Cardiac fibroblast (primary cell): ENCODE results near the gene SFN.

ENCODE experiments used
- DNase-seq, 2 donors: peaks; one replicate each; pipeline versions ENCODE4 v3.0.0 to v3.0.0-alpha.2; 2010; ENCODE audit warnings: low read depth in 2 of 2
- H3K4me3 ChIP-seq, 2 donors: replicated peaks in 1 of 2; 1 replicate in 1 of 2; 2 replicates in 1 of 2; pipeline ENCODE4 v1.5.1; 2011; ENCODE audit warnings: low read depth in 2 of 2, low read length in 2 of 2, mild to moderate bottlenecking in 2 of 2, moderate library complexity in 1 of 2
- TF ChIP-seq, protein P1 (sequence below): IDR thresholded peaks from one replicate; pipeline ENCODE4 v1.5.1; 2011; ENCODE audit warnings: low read depth, mild to moderate bottlenecking, low read length, inconsistent platforms

Gene SFN

GRCh38 chr1:26857473-26858060 is 5.4 kb upstream of the SFN start:
- H3K4me3 ChIP-seq = no peak overlapping the region
- DNase-seq = no peak
- TF ChIP-seq, protein P1, sequence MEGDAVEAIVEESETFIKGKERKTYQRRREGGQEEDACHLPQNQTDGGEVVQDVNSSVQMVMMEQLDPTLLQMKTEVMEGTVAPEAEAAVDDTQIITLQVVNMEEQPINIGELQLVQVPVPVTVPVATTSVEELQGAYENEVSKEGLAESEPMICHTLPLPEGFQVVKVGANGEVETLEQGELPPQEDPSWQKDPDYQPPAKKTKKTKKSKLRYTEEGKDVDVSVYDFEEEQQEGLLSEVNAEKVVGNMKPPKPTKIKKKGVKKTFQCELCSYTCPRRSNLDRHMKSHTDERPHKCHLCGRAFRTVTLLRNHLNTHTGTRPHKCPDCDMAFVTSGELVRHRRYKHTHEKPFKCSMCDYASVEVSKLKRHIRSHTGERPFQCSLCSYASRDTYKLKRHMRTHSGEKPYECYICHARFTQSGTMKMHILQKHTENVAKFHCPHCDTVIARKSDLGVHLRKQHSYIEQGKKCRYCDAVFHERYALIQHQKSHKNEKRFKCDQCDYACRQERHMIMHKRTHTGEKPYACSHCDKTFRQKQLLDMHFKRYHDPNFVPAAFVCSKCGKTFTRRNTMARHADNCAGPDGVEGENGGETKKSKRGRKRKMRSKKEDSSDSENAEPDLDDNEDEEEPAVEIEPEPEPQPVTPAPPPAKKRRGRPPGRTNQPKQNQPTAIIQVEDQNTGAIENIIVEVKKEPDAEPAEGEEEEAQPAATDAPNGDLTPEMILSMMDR = no peak

DNA sequence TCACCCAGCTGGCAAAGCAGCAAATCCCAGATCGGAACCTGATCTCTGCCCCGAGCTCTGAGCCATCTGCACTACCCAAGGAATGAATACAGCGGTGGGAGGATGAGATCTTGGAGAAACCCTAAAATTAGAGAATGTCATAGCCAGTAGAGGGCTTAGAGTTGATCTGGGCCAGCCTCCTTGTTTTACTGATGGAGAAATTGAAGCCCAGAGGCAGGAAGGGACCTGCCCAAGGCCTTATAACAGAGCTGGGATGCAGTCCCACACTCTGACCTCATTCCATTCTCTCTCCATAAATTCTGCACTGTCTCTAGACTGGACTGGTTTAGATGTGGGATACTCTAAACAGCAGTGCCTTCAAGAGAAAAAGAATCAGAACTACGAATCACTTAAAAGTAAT is 4.8 kb upstream of the SFN start:
- H3K4me3 ChIP-seq = no peak overlapping the region
- DNase-seq = no peak
- TF ChIP-seq, protein P1 = no peak

DNA sequence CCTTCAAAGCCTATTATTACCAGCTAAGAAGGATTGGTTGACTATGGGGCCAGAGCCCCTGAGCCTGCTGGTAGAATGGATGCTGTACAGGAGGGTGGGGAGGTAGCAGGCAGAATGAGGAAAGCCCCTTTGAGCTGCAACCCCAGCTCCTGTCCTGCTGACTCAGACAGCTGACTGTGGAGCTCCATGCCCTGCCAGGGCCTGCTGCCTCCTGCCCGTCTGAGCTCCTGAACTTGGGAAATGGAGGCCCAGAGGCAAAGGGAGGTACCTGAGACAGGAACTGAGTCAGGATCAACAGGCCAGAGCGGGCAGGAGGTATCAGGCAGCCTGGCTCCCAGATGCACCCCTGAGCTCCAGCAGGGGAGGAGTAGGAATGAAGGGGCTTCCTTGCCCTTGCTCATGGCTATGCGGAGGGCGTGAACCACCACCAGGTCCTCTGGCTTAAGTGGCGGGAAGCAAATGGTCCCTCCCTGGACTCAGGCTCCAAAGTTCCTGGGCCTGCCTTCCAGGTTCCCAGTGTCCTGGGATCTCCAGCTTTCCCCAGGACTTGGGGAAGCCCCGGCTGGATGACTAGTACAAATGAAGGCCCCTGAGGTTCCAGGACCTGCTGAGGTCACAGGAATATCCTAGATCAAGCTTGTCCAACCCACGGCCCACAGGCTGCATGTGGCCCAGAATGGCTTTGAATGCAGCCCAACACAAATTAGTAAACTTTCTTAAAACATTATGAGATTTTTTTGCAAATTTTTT is 3.9 kb upstream of the SFN start:
- H3K4me3 ChIP-seq = no peak overlapping the region
- DNase-seq = no peak
- TF ChIP-seq, protein P1 = no peak

- TF ChIP-seq, protein P1 = peak; percentile 39
- no peak overlapping the region for H3K4me3 ChIP-seq
- DNase-seq = peak; percentile 25 to 46
Measured at GRCh38 chr1:26861286-26861701, 1.7 kb upstream of the SFN start.

- H3K4me3 ChIP-seq = no peak overlapping the region
- peak in 1 of 2 donors; percentile 63 for DNase-seq
Measured at GRCh38 chr1:26861889-26862378, 1.0 kb upstream of the SFN start.

DNA sequence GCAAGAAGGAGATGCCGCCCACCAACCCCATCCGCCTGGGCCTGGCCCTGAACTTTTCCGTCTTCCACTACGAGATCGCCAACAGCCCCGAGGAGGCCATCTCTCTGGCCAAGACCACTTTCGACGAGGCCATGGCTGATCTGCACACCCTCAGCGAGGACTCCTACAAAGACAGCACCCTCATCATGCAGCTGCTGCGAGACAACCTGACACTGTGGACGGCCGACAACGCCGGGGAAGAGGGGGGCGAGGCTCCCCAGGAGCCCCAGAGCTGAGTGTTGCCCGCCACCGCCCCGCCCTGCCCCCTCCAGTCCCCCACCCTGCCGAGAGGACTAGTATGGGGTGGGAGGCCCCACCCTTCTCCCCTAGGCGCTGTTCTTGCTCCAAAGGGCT is 732 bp downstream of the SFN start:
- H3K4me3 ChIP-seq = no peak overlapping the region
- TF ChIP-seq, protein P1 = no peak
- no peak for DNase-seq

More at GRCh38 chr1:26861889-26862378, 1.0 kb upstream of the SFN start:
- TF ChIP-seq, protein P1 = no peak
